Trophoblast cell (in vitro differentiated cells and primary cell): ENCODE data around the gene TPI1.
"Not testable (repeated sequence)": the region's sequence is repeated elsewhere in the genome, so short reads cannot be mapped to it uniquely, and the experiment has no call there.

Experiments used
- DNase-seq, 2 donors: peaks; one replicate each; pipeline ENCODE4 v3.0.0-alpha.2; 2016
- H2AFZ ChIP-seq: 2 replicates; pipeline ENCODE4 v1.6.1; 2013; ENCODE audit warnings: low read length, moderate library complexity, mild to moderate bottlenecking; ENCODE audit not compliant: insufficient read depth, poor library complexity
- H2AK5ac ChIP-seq: 2 replicates; pipeline ENCODE4 v1.6.1; 2013; ENCODE audit warnings: mild to moderate bottlenecking, low read length
- H2BK120ac ChIP-seq: 2 replicates; pipeline ENCODE4 v1.6.1; 2013; ENCODE audit warnings: low read length, mild to moderate bottlenecking, moderate library complexity; ENCODE audit not compliant: insufficient read depth, poor library complexity
- H2BK12ac ChIP-seq: 2 replicates; pipeline ENCODE4 v1.6.1; 2013; ENCODE audit warnings: mild to moderate bottlenecking, low read length, moderate library complexity
- H2BK5ac ChIP-seq: 2 replicates; pipeline ENCODE4 v1.6.1; 2013; ENCODE audit warnings: low read length, low read depth, moderate library complexity, mild to moderate bottlenecking; ENCODE audit not compliant: poor library complexity
- H3K14ac ChIP-seq: 2 replicates; pipeline ENCODE4 v1.6.1; 2013; ENCODE audit warnings: mild to moderate bottlenecking, low read length
- H3K18ac ChIP-seq: 2 replicates; pipeline ENCODE4 v1.6.1; 2013; ENCODE audit warnings: mild to moderate bottlenecking, low read length
- H3K23ac ChIP-seq: 2 replicates; pipeline ENCODE4 v1.6.1; 2013; ENCODE audit warnings: low read length
- H3K27ac ChIP-seq: 2 replicates; pipeline ENCODE4 v1.5.1; 2013; ENCODE audit warnings: low read depth, mild to moderate bottlenecking, inconsistent platforms, low read length, moderate library complexity
- H3K27me3 ChIP-seq: 2 replicates; pipeline ENCODE4 v1.6.1; 2013; ENCODE audit warnings: inconsistent platforms, mild to moderate bottlenecking, low read length, moderate library complexity; ENCODE audit not compliant: insufficient read depth
- H3K36me3 ChIP-seq, 2 experiments: 1 replicate in 1 of 2; 2 replicates in 1 of 2; pipeline ENCODE4 v1.6.1; 2013; ENCODE audit warnings: low read length in 2 of 2, mild to moderate bottlenecking in 2 of 2, moderate library complexity in 1 of 2; ENCODE audit not compliant: insufficient read depth in 2 of 2, control insufficient read depth in 1 of 2
- H3K4ac ChIP-seq: 2 replicates; pipeline ENCODE4 v1.6.1; 2013; ENCODE audit warnings: low read depth, mild to moderate bottlenecking, low read length, moderate library complexity
- H3K4me1 ChIP-seq, 2 experiments: 1 replicate in 1 of 2; 2 replicates in 1 of 2; pipeline ENCODE4 v1.6.1; 2013; ENCODE audit warnings: low read length in 2 of 2, mild to moderate bottlenecking in 2 of 2, moderate library complexity in 1 of 2; ENCODE audit not compliant: insufficient read depth in 2 of 2, control insufficient read depth in 1 of 2
- H3K4me2 ChIP-seq: 2 replicates; pipeline ENCODE4 v1.6.1; 2013; ENCODE audit warnings: inconsistent platforms, mild to moderate bottlenecking, low read length, moderate library complexity
- H3K4me3 ChIP-seq: 2 replicates; pipeline ENCODE4 v1.5.1; 2013; ENCODE audit warnings: mild to moderate bottlenecking, low read depth, low read length, inconsistent platforms
- H3K79me1 ChIP-seq: one replicate; pipeline ENCODE4 v1.6.1; 2013; ENCODE audit warnings: low read length
- H3K79me2 ChIP-seq: 2 replicates; pipeline ENCODE4 v1.6.1; 2013; ENCODE audit warnings: low read length, mild to moderate bottlenecking; ENCODE audit not compliant: control insufficient read depth, insufficient read depth, poor library complexity
- H3K9ac ChIP-seq: 2 replicates; pipeline ENCODE4 v1.6.1; 2013; ENCODE audit warnings: mild to moderate bottlenecking, low read length
- H3K9me3 ChIP-seq: 2 replicates; pipeline ENCODE4 v1.6.1; 2013; ENCODE audit warnings: low read depth, mild to moderate bottlenecking, control low read depth, inconsistent platforms, low read length; ENCODE audit not compliant: insufficient read depth
- H4K12ac ChIP-seq: 2 replicates; pipeline ENCODE4 v1.6.1; 2013; ENCODE audit warnings: low read depth, mild to moderate bottlenecking, low read length, moderate library complexity
- H4K8ac ChIP-seq: 2 replicates; pipeline ENCODE4 v1.6.1; 2013; ENCODE audit warnings: low read depth, mild to moderate bottlenecking, low read length, moderate library complexity
- H4K91ac ChIP-seq: one replicate; pipeline ENCODE4 v1.6.1; 2013; ENCODE audit warnings: low read depth, mild to moderate bottlenecking, low read length, moderate library complexity
- WGBS: extraction: QIAGEN DNeasy Blood & Tissue Kit; methylation state at CpG from one replicate; pipeline ENCODE4 v1.1.7; 2013; ENCODE audit warnings: missing lambda C conversion rate; ENCODE audit not compliant: insufficient read length, insufficient coverage; ENCODE audit errors: extremely low coverage; 5-methylcytosine and 5-hydroxymethylcytosine counted together

TPI1 gene

GRCh38 chr12:6887460-6887859 is 20.1 kb downstream of the TPI1 start:
- no peak overlapping the region for H3K27ac ChIP-seq
- no CpG with 5 or more reads among the region's 8 CpGs for WGBS
- no peaks in the 10 kb centered on the region for H3K36me3 ChIP-seq
- H2AK5ac ChIP-seq: no peak overlapping the region
- no peak overlapping the region for H3K4ac ChIP-seq
- H4K91ac ChIP-seq: no peak overlapping the region
- H3K23ac ChIP-seq: no peak overlapping the region
- H3K4me2 ChIP-seq: no peak overlapping the region
- no peak overlapping the region for H2BK120ac ChIP-seq
- no peak overlapping the region for H2BK5ac ChIP-seq
- H3K14ac ChIP-seq: no peak overlapping the region
- H3K27me3 ChIP-seq: no peaks in the 10 kb centered on the region
- DNase-seq: no peak
- H3K9me3 ChIP-seq: no peaks in the 10 kb centered on the region
- no peak overlapping the region for H4K12ac ChIP-seq
- peaks cover 12% of the 10 kb centered on the region for H3K79me1 ChIP-seq
- H3K4me3 ChIP-seq: no peak overlapping the region
- H3K9ac ChIP-seq: no peak overlapping the region
- no peak overlapping the region for H3K18ac ChIP-seq
- no peak overlapping the region for H2BK12ac ChIP-seq
- H3K4me1 ChIP-seq: peaks cover 5 to 6% of the 10 kb centered on the region in 2 experiments
- H4K8ac ChIP-seq: no peak overlapping the region
- no peaks in the 10 kb centered on the region for H3K79me2 ChIP-seq
- no peak overlapping the region for H2AFZ ChIP-seq

- H4K8ac ChIP-seq: no peak overlapping the region
- no peak overlapping the region for H3K4ac ChIP-seq
- H3K79me2 ChIP-seq: no peaks in the 10 kb centered on the region
- no CpG with 5 or more reads among the region's 2 CpGs for WGBS
- DNase-seq: no peak
- H3K27me3 ChIP-seq: no peaks in the 10 kb centered on the region
- no peak overlapping the region for H3K27ac ChIP-seq
- no peak overlapping the region for H2AK5ac ChIP-seq
- H4K91ac ChIP-seq: no peak overlapping the region
- H3K14ac ChIP-seq: no peak overlapping the region
- no peak overlapping the region for H2AFZ ChIP-seq
- peak overlapping the region; percentile 43 for H3K4me3 ChIP-seq
- no peak overlapping the region for H3K18ac ChIP-seq
- peaks cover 12% of the 10 kb centered on the region for H3K79me1 ChIP-seq
- H2BK5ac ChIP-seq: no peak overlapping the region
- no peak overlapping the region for H3K9ac ChIP-seq
- H3K4me2 ChIP-seq: no peak overlapping the region
- no peak overlapping the region for H2BK120ac ChIP-seq
- peaks cover 5 to 6% of the 10 kb centered on the region in 2 experiments for H3K4me1 ChIP-seq
- no peak overlapping the region for H4K12ac ChIP-seq
- no peaks in the 10 kb centered on the region for H3K36me3 ChIP-seq
- H2BK12ac ChIP-seq: no peak overlapping the region
- no peak overlapping the region for H3K23ac ChIP-seq
- no peaks in the 10 kb centered on the region for H3K9me3 ChIP-seq
Observed at GRCh38 chr12:6888360-6888759, 21.0 kb downstream of the TPI1 start.

DNA sequence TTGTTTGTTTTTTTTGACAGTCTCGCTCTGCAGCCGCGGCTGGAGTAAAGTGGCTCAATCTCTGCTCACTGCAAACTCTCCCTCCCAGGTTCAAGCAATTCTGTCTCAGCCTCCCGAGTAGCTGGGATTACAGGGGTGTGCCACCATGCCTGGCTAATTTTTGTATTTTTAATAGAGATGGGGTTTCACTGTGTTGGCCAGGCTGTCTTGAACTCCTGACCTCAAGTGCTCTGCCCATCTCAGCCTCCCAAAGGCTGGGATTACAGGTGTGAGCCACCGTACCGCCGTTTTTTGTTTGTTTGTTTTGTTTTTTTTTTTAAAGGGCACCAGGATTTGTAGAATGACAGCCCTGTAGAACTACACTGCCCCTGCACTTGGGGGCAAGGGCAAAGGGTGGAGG is 21.5 kb downstream of the TPI1 start:
- H2AK5ac ChIP-seq, H3K27ac ChIP-seq: not testable (repeated sequence)

GRCh38 chr12:6889775-6890573 is 22.6 kb downstream of the TPI1 start:
- not testable (repeated sequence) for H3K14ac ChIP-seq, H3K27me3 ChIP-seq, H4K12ac ChIP-seq, H3K23ac ChIP-seq, H3K79me2 ChIP-seq, H3K18ac ChIP-seq, H3K4ac ChIP-seq, H2AK5ac ChIP-seq, H3K4me2 ChIP-seq, H3K4me3 ChIP-seq, H2AFZ ChIP-seq, H3K9me3 ChIP-seq, H3K9ac ChIP-seq, H2BK5ac ChIP-seq, H3K36me3 ChIP-seq, H3K4me1 ChIP-seq, H4K8ac ChIP-seq, H2BK120ac ChIP-seq
- Histone ChIP-seq H4K91ac (peak overlapping the region; percentile 57), H2BK12ac (peak overlapping the region; percentile 73), H3K27ac (peak overlapping the region; percentile 94), H3K79me1 (peaks cover 12% of the 10 kb centered on the region)
- whole genome bisulfite sequencing: no CpG with 5 or more reads among the region's 21 CpGs
- DNase-seq: peak in 1 of 2 donors; percentile 10

More for the DNA sequence above, 21.5 kb downstream of the TPI1 start:
- not testable (repeated sequence) for H2BK120ac ChIP-seq, H3K27me3 ChIP-seq, H3K9me3 ChIP-seq, DNase-seq, H3K4me2 ChIP-seq, H3K18ac ChIP-seq, H3K4ac ChIP-seq, H4K12ac ChIP-seq, H3K4me3 ChIP-seq, H3K4me1 ChIP-seq, H2BK5ac ChIP-seq, H3K14ac ChIP-seq, H3K36me3 ChIP-seq, H2BK12ac ChIP-seq, H4K8ac ChIP-seq, H3K9ac ChIP-seq, H3K23ac ChIP-seq, H3K79me2 ChIP-seq, H4K91ac ChIP-seq, H2AFZ ChIP-seq
- WGBS: no CpG with 5 or more reads among the region's 7 CpGs
- peaks cover 12% of the 10 kb centered on the region for H3K79me1 ChIP-seq
